SK-N-SH (cell line): Measurements from ENCODE around the gene TBX2.

Experiments used
- CTCF ChIP-seq: fragments of 200-600 bp; sonication (generic); IDR thresholded peaks from 2 replicates; pipeline ENCODE4 v1.6.1; 2017; ENCODE audit warnings: antibody characterized with exemption, mild to moderate bottlenecking, moderate library complexity
- EP300 ChIP-seq, 2 experiments: IDR thresholded peaks; 2 replicates each; pipeline versions ENCODE4 v1.4.0 to v1.6.1; 2012; ENCODE audit warnings: borderline replicate concordance in 1 of 2, low read depth in 1 of 2, low read length in 1 of 2
- EZH2phosphoT487 ChIP-seq: fragments of 200-600 bp; sonication (generic); IDR thresholded peaks from 2 replicates; pipeline ENCODE4 v1.6.1; 2017; ENCODE audit warnings: low read depth, mixed run types, mild to moderate bottlenecking, antibody characterized with exemption, moderate library complexity, borderline replicate concordance
- FOXJ3 ChIP-seq: sonication (generic); formaldehyde crosslinking; IDR thresholded peaks from 2 replicates; pipeline ENCODE4 v1.5.1; 2020; ENCODE audit warnings: mild to moderate bottlenecking, missing genetic modification reagents
- GABPA ChIP-seq: IDR thresholded peaks from 2 replicates; pipeline ENCODE4 v1.4.0; 2012; ENCODE audit warnings: low read depth, mild to moderate bottlenecking
- GATA2 ChIP-seq: sonication (generic); formaldehyde crosslinking; IDR thresholded peaks from 2 replicates; pipeline ENCODE4 v1.5.0; 2020; ENCODE audit warnings: mild to moderate bottlenecking, missing genetic modification reagents
- MEF2A ChIP-seq: IDR thresholded peaks from 2 replicates; pipeline ENCODE4 v1.4.0; 2012; ENCODE audit warnings: low read depth, borderline replicate concordance
- MXI1 ChIP-seq: IDR thresholded peaks from 2 replicates; pipeline ENCODE4 v1.6.1; 2012; ENCODE audit warnings: mild to moderate bottlenecking, low read depth, low read length, improper control_type of control experiment
- POLR2AphosphoS5 ChIP-seq: IDR thresholded peaks from 2 replicates; pipeline ENCODE4 v1.6.1; 2012; ENCODE audit warnings: low read depth, low read length
- RFX5 ChIP-seq: IDR thresholded peaks from 2 replicates; pipeline ENCODE4 v1.6.1; 2012; ENCODE audit warnings: mild to moderate bottlenecking, improper control_type of control experiment, low read length
- USF2 ChIP-seq: fragments of 150-350 bp; IDR thresholded peaks from 2 replicates; pipeline ENCODE4 v1.6.1; 2017; ENCODE audit warnings: antibody characterized with exemption, low read length, low read depth, borderline replicate concordance
- YY1 ChIP-seq: IDR thresholded peaks from 2 replicates; pipeline ENCODE4 v1.4.0; 2012; ENCODE audit warnings: low read depth, mild to moderate bottlenecking

GRCh38 chr17:61382796-61383688 lies 16.6 kb upstream of the TBX2 start:
- no peak for TF ChIP-seq CTCF
- no peak for TF ChIP-seq GABPA
- no peak for TF ChIP-seq EP300 (IDR thresholded peaks at IDR 0.05; ENCODE audit: borderline replicate concordance in 1 of 2, low read depth in 1 of 2, low read length in 1 of 2)
- no peak for TF ChIP-seq USF2
- no peak for TF ChIP-seq MEF2A
- no peak for TF ChIP-seq GATA2 (CRISPR knock-in tag)
- no peak for TF ChIP-seq EZH2phosphoT487
- TF ChIP-seq RFX5: no peak
- no peak for TF ChIP-seq POLR2AphosphoS5
- no peak for TF ChIP-seq YY1
- TF ChIP-seq MXI1: no peak
- no peak for TF ChIP-seq FOXJ3
